G401 (cell line): ENCODE measurements around the gene PARP16. TPM values are rescaled to one million over a fixed set of nuclear protein-coding genes. Genes with fewer than 3 reads are reported as not detected.

Source experiments
- DNase-seq: peaks from one replicate; pipeline ENCODE4 v3.0.0-alpha.2; 2015; ENCODE audit warnings: low spot score
- in situ Hi-C: cut with HindIII; loops from 2 replicates; pipeline ENCODE4 v1.10.0; 2016; ENCODE audit warnings: low sequenced_read_pairs, mixed read lengths
- total RNA-seq: library from RNA; depleted of rRNA; stranded (reverse); fragments of >200 nt; shearing (Covaris generic); gene quantifications from 2 replicates; pipeline ENCODE4 v1.2.3, GENCODE V29; 2014; rRNA removed

Gene PARP16, protein sequence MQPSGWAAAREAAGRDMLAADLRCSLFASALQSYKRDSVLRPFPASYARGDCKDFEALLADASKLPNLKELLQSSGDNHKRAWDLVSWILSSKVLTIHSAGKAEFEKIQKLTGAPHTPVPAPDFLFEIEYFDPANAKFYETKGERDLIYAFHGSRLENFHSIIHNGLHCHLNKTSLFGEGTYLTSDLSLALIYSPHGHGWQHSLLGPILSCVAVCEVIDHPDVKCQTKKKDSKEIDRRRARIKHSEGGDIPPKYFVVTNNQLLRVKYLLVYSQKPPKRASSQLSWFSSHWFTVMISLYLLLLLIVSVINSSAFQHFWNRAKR
- 6.2 and 6.3 TPM in 2 replicates for total RNA-seq

DNA sequence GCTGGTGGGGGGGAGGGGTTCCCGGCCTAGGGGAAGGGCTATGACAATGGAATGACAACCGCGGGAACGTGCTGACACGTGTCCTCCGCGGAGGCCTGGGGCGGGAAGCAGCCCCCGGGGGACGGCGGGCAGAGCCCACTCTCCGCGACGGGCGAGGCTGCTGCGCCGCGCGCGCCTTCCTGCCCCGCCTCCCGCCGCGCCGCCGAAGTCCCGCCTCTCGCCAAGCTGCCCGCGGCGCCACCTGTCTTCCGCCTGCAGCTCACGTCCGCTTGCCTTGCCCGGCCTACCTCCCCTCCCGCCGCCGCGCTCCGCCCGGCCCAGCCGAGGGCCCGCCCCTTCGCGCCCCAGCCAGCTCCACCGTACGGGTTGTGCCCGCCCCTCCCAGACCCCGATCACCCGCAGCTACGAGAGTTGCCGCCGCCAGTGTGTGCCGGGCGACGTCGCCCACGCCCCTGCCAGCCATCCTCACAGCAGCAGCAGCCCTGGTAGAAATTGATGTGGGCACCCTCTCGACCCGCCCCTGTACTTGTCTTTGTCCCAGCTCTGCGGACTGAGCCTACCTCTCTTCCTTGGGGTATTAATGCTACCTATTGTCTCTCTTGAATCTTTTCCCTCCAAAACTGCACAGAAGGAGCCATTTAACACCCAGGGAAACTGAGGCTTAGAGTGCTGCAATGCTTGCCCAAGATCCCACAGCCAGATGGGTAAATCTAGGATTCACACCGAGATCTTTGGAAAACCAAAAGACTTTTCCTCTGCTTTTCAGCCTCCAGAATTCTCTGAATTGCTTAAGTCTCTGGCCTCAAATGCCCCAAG lies at the start of gene PARP16:
Gene PARP16 (minus strand): TSS at position 180 of the 816 bp plus-strand sequence. CDS start 457 bp downstream, outside the sequence.
- in situ Hi-C loops = no loop called here

DNA sequence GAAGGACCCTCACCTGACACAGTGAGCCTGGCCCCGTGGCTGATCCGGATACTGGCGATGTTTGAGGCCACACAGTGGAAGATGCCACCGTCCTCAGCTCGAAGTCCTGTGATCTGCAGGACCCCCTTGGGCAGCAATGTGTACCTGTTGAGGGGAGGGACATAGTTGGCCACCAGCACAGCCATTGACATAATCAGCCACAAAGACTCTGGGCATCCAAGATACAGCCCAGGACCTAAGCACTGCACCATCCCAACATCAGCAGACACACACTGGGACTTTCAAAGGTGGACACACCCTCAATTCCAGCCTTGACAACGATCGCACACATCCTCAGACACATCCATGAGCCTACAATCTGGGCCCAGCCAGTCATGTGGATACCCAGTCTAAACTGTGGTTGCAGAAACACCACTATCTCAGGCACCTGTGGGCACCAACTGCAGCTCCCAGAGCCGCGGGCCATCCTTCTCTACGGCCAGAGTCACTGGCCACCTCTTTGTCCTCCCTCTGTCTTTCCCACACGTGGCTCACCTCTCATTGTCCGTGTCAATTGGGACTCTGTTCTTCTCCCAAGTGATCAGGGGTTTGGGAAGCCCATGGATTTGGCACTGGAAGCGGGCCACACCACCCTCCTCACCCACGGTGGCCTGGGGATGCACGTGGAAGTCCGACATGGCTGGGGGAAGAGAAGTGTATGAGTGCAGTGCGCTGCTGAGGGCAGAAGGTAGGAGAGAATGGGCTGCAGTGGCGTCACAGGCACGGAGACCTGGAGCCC lies 48.8 kb upstream of the PARP16 start:
- in situ Hi-C loops = no loop called here
- DNase-seq = no peak

More for the DNA sequence above, at the start of gene PARP16:
- DNase-seq = peak; percentile 93

DNA sequence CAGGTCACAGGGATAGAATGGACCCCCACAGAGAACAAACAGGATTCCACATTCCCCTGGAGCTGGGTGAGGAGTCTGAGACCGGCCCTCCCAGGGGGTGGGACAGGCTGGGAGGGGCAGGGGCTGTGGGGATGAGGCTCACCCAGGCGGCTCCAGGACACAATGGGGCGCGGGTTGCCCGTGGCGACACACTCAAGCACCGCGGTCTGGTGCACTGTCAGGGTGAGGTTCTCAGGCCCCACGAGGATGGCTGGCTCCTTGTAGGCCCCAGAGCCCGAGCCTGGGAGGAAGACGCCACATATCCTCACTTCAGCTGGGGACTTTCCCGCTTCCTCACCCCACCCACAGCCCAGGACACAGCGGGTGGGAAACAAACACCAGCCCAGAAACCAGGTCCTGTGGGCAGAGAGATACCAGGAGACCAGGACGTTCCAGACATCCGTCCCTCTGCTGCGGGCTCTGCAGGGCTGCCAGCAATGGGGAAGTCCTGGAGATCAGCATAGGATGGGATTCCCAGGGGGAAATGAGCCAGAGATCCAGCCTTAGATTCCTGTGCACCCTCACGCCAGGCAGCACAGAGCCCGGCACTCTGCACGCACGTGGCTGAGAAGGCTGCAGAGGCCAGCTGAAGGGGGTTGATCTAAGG lies 48.0 kb upstream of the PARP16 start:
- DNase-seq = no peak
- in situ Hi-C loops = no loop called here

DNA sequence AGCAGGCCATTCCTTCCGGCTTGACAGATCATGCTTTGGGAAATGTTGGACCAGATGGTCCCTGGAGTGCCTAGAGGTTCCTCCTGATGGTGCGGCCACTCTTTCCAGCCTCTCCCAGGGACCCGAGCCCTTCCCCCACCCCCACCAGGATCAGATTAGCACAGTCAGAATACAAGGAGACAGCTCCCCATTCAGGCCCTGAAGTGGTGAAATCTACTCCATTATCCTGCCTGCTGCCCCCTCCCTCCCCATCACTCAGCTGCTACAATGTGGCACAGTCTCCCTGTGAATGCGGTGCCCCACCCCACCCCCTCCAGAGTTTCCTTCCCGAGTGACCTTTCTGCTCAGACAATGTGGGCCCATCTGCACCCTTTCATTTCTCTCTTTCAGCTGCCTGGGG lies 47.2 kb upstream of the PARP16 start:
- in situ Hi-C loops = no loop called here
- no peak for DNase-seq

DNA sequence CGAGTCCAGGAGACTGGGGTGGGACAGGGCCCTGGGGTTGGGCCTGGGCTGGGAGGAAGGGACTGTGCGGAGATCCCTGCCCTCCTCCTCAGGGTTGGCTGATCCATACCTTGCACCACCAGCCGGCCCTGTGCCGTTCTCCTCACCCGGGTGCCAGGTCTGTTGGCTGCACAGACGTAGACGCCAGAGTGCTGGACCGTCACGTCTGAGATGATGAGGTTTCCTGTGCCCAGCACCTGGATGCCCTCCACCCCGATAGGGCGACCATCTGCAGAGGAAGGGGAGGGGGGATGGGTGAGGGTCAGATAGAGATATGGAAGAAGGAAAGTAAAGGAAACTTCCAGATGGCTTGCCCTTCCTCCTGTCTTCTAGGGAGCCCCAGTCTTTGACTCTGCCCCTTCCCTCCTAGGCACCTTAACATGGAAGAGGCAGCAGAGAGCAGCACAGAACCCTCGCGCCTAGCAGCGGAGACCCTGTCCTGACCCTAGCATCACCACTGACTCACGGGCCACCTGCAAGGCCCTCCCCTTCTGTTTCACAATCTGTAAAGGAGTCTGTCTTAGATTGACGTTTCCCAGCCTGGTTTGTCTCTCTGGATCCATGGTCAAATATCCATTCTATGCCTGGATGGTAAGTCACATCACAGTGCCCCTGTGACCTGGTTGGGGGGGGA lies 46.6 kb upstream of the PARP16 start:
- DNase-seq = no peak
- in situ Hi-C loops = no loop called here

DNA sequence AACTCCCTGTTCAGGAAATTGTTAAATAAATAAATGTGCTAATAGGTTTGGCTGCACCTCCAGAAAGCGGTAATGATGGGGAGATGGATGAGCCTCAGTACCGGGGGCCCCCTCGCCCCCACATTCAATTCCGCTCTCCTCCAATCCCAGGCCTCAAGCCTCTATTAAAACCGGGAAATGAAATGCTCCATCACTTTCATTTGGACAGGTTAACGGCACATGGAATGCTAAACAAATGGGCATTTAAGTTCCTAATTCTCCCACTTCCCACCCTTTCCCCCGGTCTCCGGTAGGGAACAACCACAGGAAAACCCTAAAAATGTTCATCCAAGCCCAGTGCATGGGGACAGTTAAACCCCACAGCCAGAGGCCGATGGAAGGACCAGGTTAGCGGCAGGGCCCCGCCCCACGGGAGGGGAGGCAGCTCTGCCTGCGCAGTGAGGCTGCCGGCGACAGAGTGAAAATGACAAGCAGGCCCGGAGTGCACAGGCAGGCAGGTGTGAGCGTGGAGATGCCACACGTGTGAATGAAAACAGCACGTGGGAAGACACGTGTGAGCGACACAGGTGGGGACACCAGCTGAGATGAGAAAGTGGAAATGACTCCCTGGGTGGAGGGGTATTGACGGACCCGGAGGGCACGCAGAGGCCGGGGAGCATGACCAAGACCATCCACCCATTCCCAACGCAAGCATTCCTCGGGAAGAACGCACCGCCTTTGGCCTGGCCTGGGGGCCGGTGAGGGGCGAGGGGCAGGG lies 45.9 kb upstream of the PARP16 start:
- in situ Hi-C loops = no loop called here
- no peak for DNase-seq

DNA sequence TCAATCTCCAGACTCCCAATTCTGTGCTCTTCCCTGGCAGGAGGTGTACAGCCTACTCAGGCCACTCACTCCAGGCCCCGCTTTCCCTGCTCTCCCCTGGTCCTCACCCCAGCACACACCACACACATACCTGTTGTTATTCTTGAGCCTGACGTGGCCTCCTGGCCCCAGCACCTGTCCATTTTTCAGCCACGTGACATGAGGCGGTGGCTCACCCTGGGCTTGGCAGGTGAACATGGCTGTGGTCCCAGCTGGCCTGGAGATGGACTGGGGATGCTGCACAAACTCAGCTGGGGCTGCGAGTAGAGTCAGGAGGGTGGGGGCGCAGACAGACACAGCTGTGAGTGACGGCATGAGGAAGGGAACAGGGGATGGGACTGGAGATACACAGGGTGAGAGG lies 45.1 kb upstream of the PARP16 start:
- DNase-seq = peak; percentile 25
- in situ Hi-C loops = no loop called here

DNA sequence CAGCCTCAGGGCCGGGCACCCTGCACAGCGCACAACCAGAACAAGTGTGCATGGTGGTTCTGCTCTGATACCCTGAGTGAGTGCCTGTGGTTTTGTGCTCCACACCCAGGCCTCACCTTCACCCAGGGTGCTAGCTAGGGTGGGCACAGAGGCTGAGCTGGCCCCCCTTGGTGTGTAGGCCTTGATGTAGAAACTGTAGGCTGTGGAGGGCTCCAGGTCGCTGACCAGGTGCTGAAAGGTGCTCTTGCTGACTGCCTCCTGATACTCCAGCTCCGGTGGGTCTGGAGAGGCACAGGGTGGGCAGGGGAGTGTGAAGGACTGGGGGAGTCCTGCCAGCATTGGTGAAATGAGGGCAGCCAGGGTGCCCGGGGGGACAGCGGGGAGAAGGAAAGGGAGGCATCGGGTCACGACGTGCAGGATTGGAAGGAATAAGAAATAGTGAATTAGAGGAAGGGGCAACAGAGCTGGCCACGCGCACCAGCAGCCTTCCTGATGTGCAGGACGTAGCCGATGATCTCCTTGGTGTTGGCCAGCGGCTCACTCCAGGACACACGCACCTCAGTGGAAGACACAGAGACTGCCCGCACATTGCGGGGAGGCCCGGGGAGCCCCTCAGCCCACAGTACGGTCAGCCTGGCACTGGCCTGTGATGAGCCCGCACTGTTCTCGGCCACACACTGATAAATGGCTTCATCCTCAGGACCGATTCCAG lies 44.4 kb upstream of the PARP16 start:
- DNase-seq = no peak
- in situ Hi-C loops = no loop called here

DNA sequence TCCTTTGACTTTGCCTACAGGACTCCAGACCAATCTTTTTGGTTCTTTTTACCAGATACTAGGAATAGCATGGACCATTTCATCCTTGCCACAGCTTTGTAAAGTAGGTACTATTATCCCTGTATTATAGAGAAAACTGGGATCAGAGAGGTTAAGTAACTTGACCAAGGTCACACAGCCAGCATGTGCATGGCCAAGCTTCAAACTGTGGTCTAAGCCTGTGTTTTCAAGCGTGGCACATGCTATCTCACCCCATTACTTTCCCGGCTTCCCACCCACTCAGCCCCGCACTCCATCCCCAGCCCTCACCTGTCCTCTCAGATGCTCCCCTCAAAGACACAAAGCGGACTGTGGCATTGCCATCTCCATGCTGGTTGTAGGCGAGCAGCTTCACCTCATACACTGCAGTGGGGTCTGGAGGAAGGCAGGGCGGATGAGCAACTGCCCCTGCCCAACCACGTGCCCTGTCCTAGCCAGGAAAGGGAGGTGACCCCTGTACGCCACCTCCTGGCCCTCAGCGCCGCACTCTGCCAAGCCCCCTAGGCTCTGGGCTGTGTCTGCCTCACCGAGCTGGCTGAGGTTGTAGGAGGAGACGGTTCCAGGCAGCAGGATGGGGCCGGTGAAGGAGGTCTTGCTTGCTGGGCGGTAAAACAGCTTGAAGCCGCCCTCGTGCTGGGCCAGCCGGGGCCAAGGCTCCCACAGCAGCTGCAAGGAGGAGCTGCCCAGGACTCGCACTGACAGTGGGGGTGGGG lies 43.5 kb upstream of the PARP16 start:
- in situ Hi-C loops = no loop called here
- no peak for DNase-seq

DNA sequence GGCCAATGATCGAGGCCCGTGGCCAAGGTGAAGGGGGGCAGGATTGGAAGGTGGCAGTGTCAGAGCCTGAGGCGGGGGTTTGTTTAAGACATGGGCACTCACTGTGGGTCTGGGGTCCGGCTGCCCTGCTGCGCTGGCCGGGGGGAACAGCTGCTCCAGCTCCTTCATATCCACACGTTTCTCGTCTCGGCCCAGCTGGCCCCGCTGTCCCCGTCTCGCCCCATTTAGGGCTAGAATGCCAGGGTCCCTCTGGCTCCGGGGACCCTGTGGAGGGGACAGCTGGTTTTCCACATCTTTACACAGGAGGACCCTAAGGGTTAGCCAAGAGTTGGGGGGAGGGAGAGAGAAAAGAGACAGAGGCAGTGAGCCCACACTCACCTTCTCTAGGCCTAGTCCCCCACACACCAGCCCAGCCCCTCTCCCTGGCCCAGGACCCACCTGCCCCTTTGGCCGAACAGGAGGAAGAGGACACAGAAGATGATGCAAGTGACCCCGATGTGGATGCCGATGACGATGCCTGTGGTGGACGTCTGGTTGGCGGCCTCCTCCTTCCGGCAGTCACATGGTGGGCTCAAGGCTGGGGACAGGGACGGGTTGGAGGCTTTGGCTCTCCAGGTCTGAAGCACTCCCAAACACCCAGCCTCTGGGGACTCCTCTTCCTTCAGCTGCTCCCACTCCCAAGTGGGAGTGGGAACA lies 42.8 kb upstream of the PARP16 start:
- no peak for DNase-seq
- in situ Hi-C loops = no loop called here

DNA sequence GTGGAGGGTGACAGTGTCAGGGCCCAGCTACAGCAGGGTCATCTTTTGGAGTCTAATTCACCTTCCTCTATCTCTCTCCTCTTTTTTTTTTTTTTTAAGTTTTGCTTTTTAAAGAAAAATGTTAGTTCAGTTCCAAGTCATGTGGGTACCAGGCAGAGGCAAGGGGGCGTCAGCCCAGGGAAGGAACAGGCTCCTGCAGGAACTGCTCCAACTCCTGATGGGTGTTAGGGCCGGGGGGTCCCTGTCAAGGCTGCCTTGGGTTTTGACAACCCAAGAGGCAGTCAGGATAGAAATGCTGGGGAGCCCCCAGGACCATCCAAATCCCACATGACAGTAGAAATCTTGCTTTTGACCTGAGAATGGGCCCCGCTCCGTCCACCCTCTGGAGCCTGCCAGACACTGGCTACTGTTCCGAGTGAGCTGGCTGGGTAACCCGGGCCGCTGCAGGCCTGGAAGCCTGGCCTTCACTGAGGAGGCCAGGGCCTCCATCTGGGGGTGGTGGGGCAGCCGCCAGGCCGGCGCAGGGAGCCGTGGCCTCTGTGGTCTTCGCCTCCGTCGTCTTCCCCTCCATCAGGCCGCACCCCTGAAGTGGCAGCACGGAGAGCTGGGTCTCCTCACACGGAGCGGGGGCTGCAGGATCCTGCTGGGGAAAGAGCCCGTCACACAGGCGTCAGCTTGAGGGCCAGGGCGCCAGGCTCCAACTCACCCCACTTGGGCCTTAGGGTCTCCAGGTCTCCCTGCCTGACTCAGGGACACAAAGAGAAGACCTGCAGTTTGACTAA lies 42.0 kb upstream of the PARP16 start:
- DNase-seq = no peak
- in situ Hi-C loops = no loop called here

DNA sequence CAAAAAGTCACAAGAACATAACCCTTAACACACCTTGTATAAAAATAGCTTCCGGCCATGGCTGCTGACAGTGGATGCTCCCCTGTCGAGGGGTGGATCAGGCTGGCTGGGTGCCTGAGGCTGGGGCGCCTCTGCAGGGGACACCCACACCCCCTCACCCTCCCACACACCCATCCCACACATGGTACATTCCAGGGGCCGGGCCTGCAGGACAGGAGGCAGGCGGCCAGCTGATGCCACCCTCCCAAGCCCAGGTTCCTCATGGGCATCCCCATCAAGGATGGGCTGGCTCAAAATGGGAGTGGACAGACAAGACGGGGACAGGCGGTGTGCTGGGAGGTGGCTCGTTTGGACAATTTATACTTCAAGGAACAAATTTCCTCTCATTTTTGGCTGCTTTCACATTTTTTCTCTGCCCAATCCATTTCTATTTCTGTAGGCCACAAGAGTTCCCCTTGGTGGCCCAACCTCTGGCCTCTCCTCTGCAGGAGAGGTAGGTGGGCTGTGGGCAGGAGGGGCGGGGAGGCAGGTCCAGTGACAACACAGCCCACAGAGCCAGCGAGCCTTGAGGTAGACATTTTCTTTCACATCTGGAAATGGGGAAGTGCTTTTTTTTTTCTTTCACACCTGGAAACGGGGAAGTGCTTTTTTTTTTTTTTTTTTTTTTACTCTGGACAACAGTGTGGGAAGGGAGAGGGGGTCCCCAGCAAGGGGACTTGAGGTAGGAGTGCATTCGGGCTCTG lies 41.1 kb upstream of the PARP16 start:
- DNase-seq = no peak
- in situ Hi-C loops = no loop called here

DNA sequence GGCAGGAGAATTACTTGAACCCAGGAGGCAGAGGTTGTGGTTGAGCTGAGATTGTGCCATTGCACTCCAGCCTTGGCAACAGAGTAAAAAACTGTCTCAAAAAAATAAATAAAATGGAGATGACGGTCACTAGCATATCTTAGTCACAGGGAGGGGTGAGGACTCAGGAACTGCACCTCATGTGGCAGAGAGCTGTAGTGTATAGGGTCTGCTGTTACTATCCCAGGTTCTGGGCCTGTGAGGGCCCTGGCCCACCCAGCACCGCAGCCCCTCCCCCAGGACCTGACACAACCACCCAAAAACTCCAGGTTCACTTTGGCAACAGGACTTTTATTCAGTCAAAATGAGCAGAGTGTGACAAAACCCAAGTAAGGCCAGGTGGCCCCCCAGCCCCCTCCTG lies 40.1 kb upstream of the PARP16 start:
- no peak for DNase-seq

DNA sequence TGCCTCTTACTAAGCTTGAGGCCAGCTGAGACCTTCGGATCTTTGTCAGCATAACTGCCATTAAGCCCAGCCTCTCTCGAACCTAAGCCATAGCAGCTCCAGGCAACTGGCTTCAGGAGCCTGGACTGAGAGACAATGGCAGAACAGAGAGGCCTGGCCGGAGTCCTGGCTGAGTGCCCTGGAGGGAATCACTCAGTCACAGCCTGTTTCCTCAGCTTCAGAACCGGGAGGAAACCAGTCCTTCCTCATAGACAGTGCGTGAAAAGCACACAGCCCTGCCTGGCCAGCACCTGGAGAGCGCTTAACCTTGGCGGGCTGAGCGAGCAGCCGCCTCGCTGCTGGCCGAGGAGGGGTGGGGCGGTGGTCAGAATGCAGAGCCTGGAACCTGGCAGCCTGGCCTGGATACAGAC lies 39.4 kb upstream of the PARP16 start:
- DNase-seq = peak; percentile 78
- in situ Hi-C loops = no loop called here

More for the DNA sequence above, 40.1 kb upstream of the PARP16 start:
- in situ Hi-C loops = no loop called here

DNA sequence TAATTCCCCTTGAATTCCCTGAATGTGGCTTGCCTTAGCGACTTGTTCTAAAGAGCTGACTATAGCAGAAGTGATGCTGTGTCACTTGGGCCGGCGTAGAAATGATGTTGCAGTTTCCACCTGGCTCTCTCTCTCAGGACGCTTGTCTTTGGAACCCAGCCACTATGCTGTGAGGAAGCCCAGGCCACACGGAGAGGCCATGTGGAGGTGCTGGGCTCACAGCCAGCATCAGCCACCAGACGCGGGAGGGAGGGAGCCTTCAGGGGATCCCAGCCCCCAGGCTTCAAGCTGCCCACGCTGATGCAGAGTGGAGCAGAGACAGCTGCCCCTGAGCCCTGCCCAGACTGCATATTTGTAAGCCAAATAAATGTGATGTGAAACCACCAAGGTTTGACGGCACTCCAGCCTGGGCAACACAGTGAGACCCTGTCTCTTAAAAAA lies 36.4 kb upstream of the PARP16 start:
- DNase-seq = peak; percentile 93
- in situ Hi-C loops = no loop called here
